D721Med (cell line): Measurements from ENCODE around the gene LPCAT3.

Experiments
- DNase-seq: peaks from one replicate; pipeline ENCODE4 v3.0.0; 2011; ENCODE audit warnings: low spot score; ENCODE audit not compliant: insufficient read length
- FAIRE-seq: peaks from 2 replicates; lab custom pipeline; 2011; peaks lifted over from hg19 to GRCh38; lab: Jason Lieb, UNC
- CTCF ChIP-seq: IDR thresholded peaks from 2 replicates; pipeline ENCODE4 v1.5.1; 2012; ENCODE audit warnings: mild to moderate bottlenecking, control low read depth; ENCODE audit not compliant: insufficient read depth; ENCODE audit errors: missing control alignments

The LPCAT3 gene

DNA sequence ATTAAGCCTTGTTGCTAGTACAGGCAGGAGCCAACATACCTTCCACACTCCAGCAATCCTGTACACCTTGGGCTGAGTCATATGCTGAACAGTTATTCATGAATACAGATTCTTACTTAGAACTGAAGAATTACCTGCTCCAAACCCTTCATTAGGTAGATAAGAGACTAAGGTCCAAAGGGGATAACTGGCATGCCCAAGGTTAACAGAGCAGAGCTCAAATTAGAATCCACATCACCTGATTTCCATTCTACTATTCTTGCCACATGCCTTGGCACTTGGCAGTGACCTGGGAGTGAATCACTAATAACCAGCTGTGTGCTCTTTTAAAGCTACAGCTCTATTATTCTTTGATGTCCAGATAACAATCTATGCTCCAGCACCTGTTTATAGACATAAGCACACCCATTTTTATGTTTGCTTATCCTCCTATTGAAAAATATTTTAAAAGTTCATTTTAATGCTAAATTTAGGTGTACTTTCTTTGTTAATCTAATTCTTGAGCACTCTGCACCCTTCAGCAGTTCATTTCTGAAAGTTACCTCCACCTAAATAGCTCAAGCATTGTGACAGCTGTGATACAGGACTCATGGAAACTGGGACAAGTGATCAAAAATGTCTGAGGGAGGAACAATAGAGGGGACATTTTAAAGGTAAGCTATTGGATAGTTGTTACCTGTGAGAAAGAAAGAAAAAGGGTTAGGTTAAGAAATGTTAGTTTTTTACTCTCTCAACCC is 19.4 kb downstream of the LPCAT3 start:
- TF ChIP-seq CTCF, result no peak
- DNase-seq, result no peak
- FAIRE-seq, result no peak

GRCh38 chr12:6996040-6996441 is 22.2 kb downstream of the LPCAT3 start:
- FAIRE-seq, result no peak
- DNase-seq, result no peak
- TF ChIP-seq CTCF, result no peak

GRCh38 chr12:6987956-6988553 is 30.2 kb downstream of the LPCAT3 start:
- FAIRE-seq (no peak), DNase-seq (no peak)
- TF ChIP-seq CTCF, result no peak

- TF ChIP-seq CTCF, result no peak
- no peak for FAIRE-seq
Measured at GRCh38 chr12:6982532-6982931, 35.7 kb downstream of the LPCAT3 start.

GRCh38 chr12:6981152-6982052 is 36.9 kb downstream of the LPCAT3 start:
- FAIRE-seq (no peak), DNase-seq (no peak)
- TF ChIP-seq CTCF, result no peak

More at GRCh38 chr12:6982532-6982931, 35.7 kb downstream of the LPCAT3 start:
- no peak for DNase-seq

DNA sequence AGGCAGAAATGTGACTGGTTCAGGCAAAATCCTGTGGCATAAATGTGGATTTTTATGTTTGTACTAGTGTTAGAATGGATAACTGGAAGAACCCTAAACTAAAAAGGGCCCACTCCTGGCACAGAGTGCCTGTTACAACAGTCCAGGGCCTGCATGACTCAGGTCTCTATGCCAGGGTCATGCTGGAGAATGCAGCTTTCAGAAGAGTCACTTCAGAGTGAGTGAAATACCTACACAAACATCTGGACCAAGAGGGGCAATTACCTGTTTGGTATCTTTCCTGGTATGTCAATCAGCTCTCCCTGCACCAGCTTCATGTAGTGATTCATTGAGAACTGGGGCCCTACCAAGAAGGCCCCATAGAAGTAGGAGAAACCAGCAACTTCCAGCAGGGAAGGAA is 37.5 kb downstream of the LPCAT3 start:
- TF ChIP-seq CTCF, result no peak
- FAIRE-seq, result no peak
- no peak for DNase-seq
